GM18858 (cell line): ENCODE data around the gene ENTPD8.

Experiments
- ATAC-seq: cut with Tn5 transposase; IDR thresholded peaks from one replicate; pipeline ENCODE4 v1.9.1; 2021; ENCODE audit not compliant: unreplicated experiment

The ENTPD8 gene

GRCh38 chr9:137447722-137448601 lies 6.8 kb upstream of the ENTPD8 start:
- no peak for ATAC-seq

GRCh38 chr9:137446851-137447471 lies 5.8 kb upstream of the ENTPD8 start:
- no peak for ATAC-seq

GRCh38 chr9:137445930-137446431 lies 4.8 kb upstream of the ENTPD8 start:
- no peak for ATAC-seq

GRCh38 chr9:137445275-137445807 lies 4.2 kb upstream of the ENTPD8 start:
- no peak for ATAC-seq

GRCh38 chr9:137444106-137444790 lies 3.1 kb upstream of the ENTPD8 start:
- no peak for ATAC-seq

- ATAC-seq, result no peak
Measured at GRCh38 chr9:137441935-137442321, 771 bp upstream of the ENTPD8 start.

GRCh38 chr9:137439158-137439714 lies 1.9 kb downstream of the ENTPD8 start:
- ATAC-seq, result no peak

- ATAC-seq, result no peak
Measured at GRCh38 chr9:137438591-137439157, 2.5 kb downstream of the ENTPD8 start.

- no peak for ATAC-seq
Measured at GRCh38 chr9:137437691-137438590, 3.2 kb downstream of the ENTPD8 start.

GRCh38 chr9:137436761-137437600 lies 4.2 kb downstream of the ENTPD8 start:
- no peak for ATAC-seq

GRCh38 chr9:137435980-137436760 lies 5.0 kb downstream of the ENTPD8 start:
- ATAC-seq, result no peak

GRCh38 chr9:137435381-137435891 lies 5.7 kb downstream of the ENTPD8 start:
- ATAC-seq, result no peak

- no peak for ATAC-seq
Measured at GRCh38 chr9:137434498-137435380, 6.4 kb downstream of the ENTPD8 start.

- ATAC-seq, result no peak
Measured at GRCh38 chr9:137433916-137434431, 7.2 kb downstream of the ENTPD8 start.

GRCh38 chr9:137433349-137433915 lies 7.7 kb downstream of the ENTPD8 start:
- no peak for ATAC-seq

GRCh38 chr9:137432687-137433348 lies 8.3 kb downstream of the ENTPD8 start:
- ATAC-seq, result no peak
